Effector memory CD4-positive, alpha-beta T cell (primary cell): Measurements from ENCODE around the gene NRXN2.
"Not testable (repeated sequence)": the region's sequence is repeated elsewhere in the genome, so short reads cannot be mapped to it uniquely, and the experiment has no call there.

Experiments used
- DNase-seq, 3 donors: peaks; one replicate each; pipeline ENCODE4 v3.0.0-alpha.2; 2020
- H3K27ac ChIP-seq: 2 replicates; pipeline ENCODE4 v1.7.0; 2013; ENCODE audit warnings: mild to moderate bottlenecking, low read length, moderate library complexity; ENCODE audit not compliant: insufficient read depth, poor library complexity, severe bottlenecking
- H3K27me3 ChIP-seq: replicated peaks from 2 replicates; pipeline ENCODE4 v1.7.0; 2013; ENCODE audit warnings: mild to moderate bottlenecking, low read length; ENCODE audit not compliant: insufficient read depth, control insufficient read depth, poor library complexity, severe bottlenecking
- H3K36me3 ChIP-seq: 2 replicates; pipeline ENCODE4 v1.7.0; 2013; ENCODE audit warnings: mild to moderate bottlenecking, low read length, moderate library complexity; ENCODE audit not compliant: control insufficient read depth, insufficient read depth
- H3K4me1 ChIP-seq: 2 replicates; pipeline ENCODE4 v1.7.0; 2013; ENCODE audit warnings: low read length, mild to moderate bottlenecking; ENCODE audit not compliant: control insufficient read depth, insufficient read depth, poor library complexity, severe bottlenecking
- H3K4me3 ChIP-seq: 2 replicates; pipeline ENCODE4 v1.7.0; 2013; ENCODE audit warnings: low read length, low read depth, mild to moderate bottlenecking; ENCODE audit not compliant: insufficient read depth, poor library complexity, severe bottlenecking
- H3K9me3 ChIP-seq: 2 replicates; pipeline ENCODE4 v1.7.0; 2013; ENCODE audit warnings: mild to moderate bottlenecking, low read length, moderate library complexity; ENCODE audit not compliant: control insufficient read depth

Gene NRXN2

GRCh38 chr11:64701956-64702355 lies 21.0 kb downstream of the NRXN2 start:
- not testable (repeated sequence) for H3K9me3 ChIP-seq, DNase-seq, H3K27me3 ChIP-seq, H3K36me3 ChIP-seq, H3K4me3 ChIP-seq, H3K4me1 ChIP-seq, H3K27ac ChIP-seq

DNA sequence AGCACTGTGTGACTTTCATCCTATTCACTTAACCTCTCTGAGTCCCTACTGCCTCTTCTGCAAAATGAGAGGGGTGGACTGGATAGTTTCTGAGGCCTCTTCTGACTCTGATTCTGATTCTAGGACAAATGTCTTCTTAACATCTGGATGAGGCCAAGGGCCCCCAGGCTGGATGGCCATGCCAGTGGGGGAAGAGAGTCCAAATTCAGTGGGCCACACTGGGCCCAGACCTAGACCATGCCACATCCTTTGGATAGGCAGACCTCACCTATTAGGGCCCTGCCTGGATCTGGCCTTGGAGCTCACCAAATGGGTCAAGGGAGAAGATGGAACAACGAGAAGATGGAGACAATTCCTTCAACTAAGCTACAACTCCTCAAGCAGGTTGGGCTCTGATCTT lies 24.6 kb downstream of the NRXN2 start:
- Histone ChIP-seq H3K4me1 (no peaks in the 10 kb centered on the region), H3K36me3 (no peaks in the 10 kb centered on the region), H3K4me3 (no peak overlapping the region), H3K9me3 (no peaks in the 10 kb centered on the region), H3K27ac (no peak overlapping the region), H3K27me3 (peaks cover 4% of the 10 kb centered on the region)
- no peak for DNase-seq

DNA sequence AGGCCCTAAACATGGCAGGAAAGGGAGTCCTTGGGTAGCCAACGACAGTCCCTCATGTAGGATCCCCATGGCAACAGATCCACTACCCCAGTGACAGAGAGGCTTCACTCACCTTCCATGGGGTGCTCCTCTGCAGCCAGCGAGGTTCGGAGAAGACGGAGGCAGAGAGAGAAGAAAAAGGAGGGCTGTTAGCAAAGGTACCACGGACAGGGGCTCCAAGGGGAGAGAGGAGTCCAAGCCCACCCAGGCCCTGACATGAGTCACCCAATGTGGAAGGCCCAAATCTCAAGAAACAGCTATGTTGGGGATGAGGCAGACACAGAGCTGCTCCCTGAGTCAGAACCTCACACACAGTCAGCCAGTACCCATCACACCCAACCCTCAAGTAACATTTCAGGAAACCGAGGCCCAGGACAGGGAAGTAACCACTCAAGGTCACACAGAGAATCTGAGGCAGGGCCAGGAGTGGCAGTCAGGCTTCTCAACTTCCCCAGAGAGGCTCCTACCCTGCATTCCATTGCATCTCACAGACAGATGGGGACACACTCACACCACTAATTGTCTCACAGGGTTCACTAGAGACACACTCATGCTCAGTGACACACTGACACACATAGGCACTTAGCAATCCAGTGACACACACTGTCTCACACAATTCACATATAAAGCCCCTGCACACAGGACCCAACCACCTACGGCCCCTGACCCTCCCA lies 25.2 kb downstream of the NRXN2 start:
- Histone ChIP-seq H3K4me1 (no peaks in the 10 kb centered on the region), H3K4me3 (no peak overlapping the region), H3K27ac (no peak overlapping the region), H3K9me3 (no peaks in the 10 kb centered on the region), H3K27me3 (peaks cover 4% of the 10 kb centered on the region), H3K36me3 (no peaks in the 10 kb centered on the region)
- no peak for DNase-seq

DNA sequence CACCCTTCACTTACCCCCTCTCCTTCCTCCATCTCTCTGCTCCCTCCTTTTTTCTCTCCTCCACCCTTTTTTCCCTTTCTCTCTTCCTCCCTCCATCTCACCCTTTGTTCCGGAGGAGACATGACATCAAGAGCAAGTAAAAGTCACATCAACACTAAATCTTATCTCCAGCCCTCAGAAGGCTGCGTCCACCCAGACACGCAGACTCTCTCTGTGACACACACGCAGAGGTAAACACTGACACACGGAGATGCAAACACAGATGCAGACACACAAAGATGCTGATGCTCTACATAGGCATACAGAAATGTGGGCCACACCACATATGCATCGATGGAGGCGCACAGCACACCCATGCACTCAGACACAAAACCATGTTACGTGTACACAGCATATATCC lies 27.0 kb downstream of the NRXN2 start:
- no peak overlapping the region for H3K4me3 ChIP-seq
- no peak overlapping the region for H3K27ac ChIP-seq
- H3K9me3 ChIP-seq = no peaks in the 10 kb centered on the region
- DNase-seq = no peak
- H3K36me3 ChIP-seq = no peaks in the 10 kb centered on the region
- no peaks in the 10 kb centered on the region for H3K4me1 ChIP-seq
- H3K27me3 ChIP-seq = peaks cover 4% of the 10 kb centered on the region

DNA sequence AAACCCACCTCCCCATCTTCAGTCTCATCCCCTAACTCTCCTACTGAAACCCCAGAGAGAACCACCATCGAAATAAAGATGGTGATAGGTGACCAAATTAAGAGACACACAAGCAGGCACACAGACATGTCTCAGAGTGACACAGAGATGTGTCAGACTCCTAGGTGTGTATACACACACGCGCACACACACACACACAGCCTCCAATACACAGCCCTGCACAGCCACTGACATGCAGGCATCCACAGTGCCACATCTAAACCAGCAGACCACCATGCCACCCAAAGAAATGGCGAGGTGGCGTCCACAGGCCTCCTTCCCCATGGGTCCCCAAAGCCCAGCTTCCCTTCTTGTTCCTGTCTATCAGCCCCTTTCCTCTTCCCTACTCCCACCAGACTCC lies 27.4 kb downstream of the NRXN2 start:
- H3K27ac ChIP-seq = no peak overlapping the region
- H3K4me3 ChIP-seq = no peak overlapping the region
- H3K9me3 ChIP-seq = no peaks in the 10 kb centered on the region
- no peak for DNase-seq
- H3K27me3 ChIP-seq = peaks cover 4% of the 10 kb centered on the region
- H3K4me1 ChIP-seq = no peaks in the 10 kb centered on the region
- H3K36me3 ChIP-seq = no peaks in the 10 kb centered on the region

DNA sequence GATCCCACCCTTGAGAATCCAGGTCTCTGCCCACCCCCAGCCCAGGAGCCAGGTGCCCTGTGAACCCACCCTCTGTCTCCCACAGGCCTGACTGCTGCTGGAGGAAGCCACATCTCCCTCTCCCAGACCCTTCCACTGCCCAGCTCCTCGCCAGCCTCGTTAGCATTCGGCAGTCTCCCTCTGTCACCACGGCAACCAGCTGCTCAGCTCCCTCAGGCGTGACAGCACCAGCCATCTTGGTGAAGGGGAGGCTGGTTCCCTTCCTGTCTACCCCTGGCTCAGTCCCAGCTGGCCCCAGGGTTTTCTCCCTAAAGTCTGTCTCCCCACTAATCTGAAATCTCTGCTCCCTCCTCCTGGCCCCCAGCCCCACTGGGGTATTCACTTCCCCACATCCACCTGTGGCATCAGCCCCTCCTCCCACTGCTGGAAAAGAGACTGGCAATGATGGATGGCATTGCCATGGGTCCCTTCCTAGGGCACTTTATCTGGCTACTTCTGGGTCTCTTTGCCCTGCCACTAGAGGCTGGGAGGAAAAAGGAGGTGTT lies 28.1 kb downstream of the NRXN2 start:
- no peak overlapping the region for H3K4me3 ChIP-seq
- no peaks in the 10 kb centered on the region for H3K4me1 ChIP-seq
- no peaks in the 10 kb centered on the region for H3K36me3 ChIP-seq
- no peaks in the 10 kb centered on the region for H3K9me3 ChIP-seq
- no peak overlapping the region for H3K27ac ChIP-seq
- DNase-seq = no peak
- H3K27me3 ChIP-seq = peaks cover 4% of the 10 kb centered on the region

DNA sequence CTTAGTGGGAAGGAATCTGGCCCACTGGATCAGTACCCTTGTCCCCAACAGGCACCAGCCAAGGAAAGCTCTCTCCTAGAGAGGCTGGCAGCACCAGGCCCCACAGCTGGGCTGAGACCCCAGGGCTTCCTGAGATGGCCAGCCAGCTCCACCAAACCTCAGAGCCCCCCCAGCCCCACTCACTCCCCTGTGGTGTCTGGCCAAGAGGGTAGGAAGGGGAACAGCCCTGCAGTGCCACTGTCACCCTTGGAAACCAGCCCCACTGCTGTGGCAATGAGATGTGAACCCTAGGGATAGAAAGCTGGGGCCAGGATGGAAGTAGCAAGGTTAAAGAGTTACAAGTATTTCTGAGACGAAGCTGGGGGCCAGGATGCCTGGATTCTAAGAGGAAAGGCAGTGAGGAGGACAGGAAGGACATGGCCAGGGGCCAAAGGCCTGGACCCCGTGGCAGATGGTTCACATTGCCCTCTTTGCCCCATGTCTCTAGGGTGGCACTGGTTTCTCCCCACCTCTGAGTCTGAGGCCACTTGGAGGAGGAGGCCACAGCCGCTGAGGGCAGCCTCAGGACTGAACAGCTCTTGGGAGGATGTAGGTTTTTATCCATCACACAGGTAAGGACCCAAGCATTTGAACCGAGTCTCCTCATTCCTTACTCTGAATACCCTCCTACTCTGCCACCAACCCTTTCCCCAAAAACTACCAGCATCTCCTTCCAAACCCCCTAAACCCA lies 28.8 kb downstream of the NRXN2 start:
- Histone ChIP-seq H3K4me3 (no peak overlapping the region), H3K4me1 (no peaks in the 10 kb centered on the region), H3K27ac (no peak overlapping the region), H3K9me3 (no peaks in the 10 kb centered on the region), H3K36me3 (no peaks in the 10 kb centered on the region), H3K27me3 (peaks cover 4% of the 10 kb centered on the region)
- DNase-seq = no peak

GRCh38 chr11:64692764-64693331 lies 30.1 kb downstream of the NRXN2 start:
- Histone ChIP-seq H3K9me3 (no peaks in the 10 kb centered on the region), H3K36me3 (no peaks in the 10 kb centered on the region), H3K27me3 (peaks cover 4% of the 10 kb centered on the region), H3K4me1 (peaks cover 8% of the 10 kb centered on the region), H3K27ac (no peak overlapping the region), H3K4me3 (no peak overlapping the region)
- no peak for DNase-seq

GRCh38 chr11:64691543-64691942 lies 31.5 kb downstream of the NRXN2 start:
- H3K36me3 ChIP-seq = no peaks in the 10 kb centered on the region
- no peak overlapping the region for H3K4me3 ChIP-seq
- H3K4me1 ChIP-seq = peaks cover 8% of the 10 kb centered on the region
- H3K9me3 ChIP-seq = no peaks in the 10 kb centered on the region
- H3K27ac ChIP-seq = no peak overlapping the region
- DNase-seq = no peak
- H3K27me3 ChIP-seq = peaks cover 4% of the 10 kb centered on the region

GRCh38 chr11:64690235-64690634 lies 32.8 kb downstream of the NRXN2 start:
- Histone ChIP-seq H3K27ac (no peak overlapping the region), H3K27me3 (peaks cover 4% of the 10 kb centered on the region), H3K9me3 (no peaks in the 10 kb centered on the region), H3K36me3 (no peaks in the 10 kb centered on the region), H3K4me3 (no peak overlapping the region), H3K4me1 (peaks cover 8% of the 10 kb centered on the region)
- DNase-seq = no peak
